ENCODE measurements around the gene C14orf119.

Gene C14orf119

GRCh38 chr14:23146980-23147379 is 51.7 kb downstream of the C14orf119 start:
- no peaks in the 10 kb centered on the region for H3K36me3 ChIP-seq
- no peak for TF ChIP-seq CTCF (IDR thresholded peaks at IDR 0.05; ENCODE audit: low read depth, low read length)

GRCh38 chr14:23147676-23148075 is 52.4 kb downstream of the C14orf119 start:
- H3K9me3 ChIP-seq, result no peaks in the 10 kb centered on the region
- no peak for TF ChIP-seq CTCF (IDR thresholded peaks at IDR 0.05; ENCODE audit: low read depth, low read length)
- H3K4me3 ChIP-seq (ENCODE audit: low read depth, low read length), result no peak overlapping the region
- no peak for DNase-seq
- no peaks in the 10 kb centered on the region for H3K4me1 ChIP-seq
- H3K36me3 ChIP-seq, result no peaks in the 10 kb centered on the region
- H3K27me3 ChIP-seq, result no peaks in the 10 kb centered on the region; the same call in 1 of the 2 replicates

More at GRCh38 chr14:23146980-23147379, 51.7 kb downstream of the C14orf119 start:
- no peaks in the 10 kb centered on the region; the same call in 1 of the 2 replicates for H3K27me3 ChIP-seq
- H3K9me3 ChIP-seq, result no peaks in the 10 kb centered on the region
- DNase-seq, result no peak
- no peak overlapping the region for H3K4me3 ChIP-seq (ENCODE audit: low read depth, low read length)
- H3K4me1 ChIP-seq, result peaks cover 2% of the 10 kb centered on the region

GRCh38 chr14:23148591-23149249 is 53.4 kb downstream of the C14orf119 start:
- H3K27me3 ChIP-seq, result no peaks in the 10 kb centered on the region; the same call in 1 of the 2 replicates
- no peak for TF ChIP-seq CTCF (IDR thresholded peaks at IDR 0.05; ENCODE audit: low read depth, low read length)
- no peaks in the 10 kb centered on the region for H3K36me3 ChIP-seq
- no peak for DNase-seq
- H3K9me3 ChIP-seq, result no peaks in the 10 kb centered on the region
- H3K4me1 ChIP-seq, result no peaks in the 10 kb centered on the region
- H3K4me3 ChIP-seq (ENCODE audit: low read depth, low read length), result no peak overlapping the region

GRCh38 chr14:23149745-23150144 is 54.4 kb downstream of the C14orf119 start:
- Histone ChIP-seq H3K36me3 (no peaks in the 10 kb centered on the region), H3K4me1 (no peaks in the 10 kb centered on the region; the same call in 1 of the 2 replicates), H3K27me3 (no peaks in the 10 kb centered on the region; the same call in 1 of the 2 replicates), H3K4me3 (ENCODE audit: low read depth, low read length) (no peak overlapping the region), H3K9me3 (no peaks in the 10 kb centered on the region)
- no peak for DNase-seq
- no peak for TF ChIP-seq CTCF (IDR thresholded peaks at IDR 0.05; ENCODE audit: low read depth, low read length)

All from BE2C (cell line).